Measurements from ENCODE around the gene ACADM. TPM values are rescaled to one million over a fixed set of nuclear protein-coding genes. Genes with fewer than 3 reads are reported as not detected.

Gene ACADM
- total RNA-seq, 1 experiment from 2014 or later = 48.7 TPM

Other genes starting within 250 kb of the ACADM start
- 2.4 TPM for gene SLC44A5, start 113.6 kb upstream of the ACADM start, total RNA-seq (2021; ENCODE audit: unreplicated experiment)
- gene RABGGTB, start 61.5 kb downstream of the ACADM start, total RNA-seq (2021; ENCODE audit: unreplicated experiment) = 203 TPM
- gene MSH4, start 72.2 kb downstream of the ACADM start, total RNA-seq (2021; ENCODE audit: unreplicated experiment) = 1.7 TPM
- not detected for gene ASB17, start 207.7 kb downstream of the ACADM start, total RNA-seq (2021; ENCODE audit: unreplicated experiment)

Data from HCT116 (cell line).